ENCODE results near the gene MYOZ3. TPM values are rescaled to one million over a fixed set of nuclear protein-coding genes. Genes with fewer than 3 reads are reported as not detected.

Gene MYOZ3
- total RNA-seq, 1 donor from 2014 or later, result 2.2 TPM

- no peak for DNase-seq (ENCODE audit: low spot score)
Measured at GRCh38 chr5:150642991-150643710, 17.9 kb upstream of the MYOZ3 start.

DNA sequence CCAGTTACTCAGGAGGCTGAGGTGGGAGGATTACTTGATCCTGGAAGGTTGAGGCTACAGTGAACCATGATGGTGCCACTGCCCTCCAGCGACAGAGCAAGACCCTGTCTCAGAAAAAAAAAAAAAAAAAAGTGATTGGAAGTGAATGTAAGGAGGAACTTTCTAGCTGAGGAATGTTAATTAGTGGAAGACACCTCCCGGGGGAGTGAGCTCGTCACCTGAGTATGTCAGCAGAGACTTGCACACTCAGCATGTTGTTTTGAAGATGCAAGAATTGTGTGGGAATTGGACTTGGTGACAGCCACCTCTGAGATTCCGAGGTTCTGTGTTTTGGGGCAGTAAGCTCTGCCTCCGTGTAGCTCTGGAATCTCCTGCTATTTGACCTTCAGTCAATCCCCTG, 17.0 kb upstream of the MYOZ3 start:
- no peak for DNase-seq (ENCODE audit: low spot score)

GRCh38 chr5:150644514-150644913, 16.5 kb upstream of the MYOZ3 start:
- no peak for DNase-seq (ENCODE audit: low spot score)

- peak; percentile 66 for DNase-seq (ENCODE audit: low spot score)
Measured at GRCh38 chr5:150645070-150645700, 15.9 kb upstream of the MYOZ3 start.

DNA sequence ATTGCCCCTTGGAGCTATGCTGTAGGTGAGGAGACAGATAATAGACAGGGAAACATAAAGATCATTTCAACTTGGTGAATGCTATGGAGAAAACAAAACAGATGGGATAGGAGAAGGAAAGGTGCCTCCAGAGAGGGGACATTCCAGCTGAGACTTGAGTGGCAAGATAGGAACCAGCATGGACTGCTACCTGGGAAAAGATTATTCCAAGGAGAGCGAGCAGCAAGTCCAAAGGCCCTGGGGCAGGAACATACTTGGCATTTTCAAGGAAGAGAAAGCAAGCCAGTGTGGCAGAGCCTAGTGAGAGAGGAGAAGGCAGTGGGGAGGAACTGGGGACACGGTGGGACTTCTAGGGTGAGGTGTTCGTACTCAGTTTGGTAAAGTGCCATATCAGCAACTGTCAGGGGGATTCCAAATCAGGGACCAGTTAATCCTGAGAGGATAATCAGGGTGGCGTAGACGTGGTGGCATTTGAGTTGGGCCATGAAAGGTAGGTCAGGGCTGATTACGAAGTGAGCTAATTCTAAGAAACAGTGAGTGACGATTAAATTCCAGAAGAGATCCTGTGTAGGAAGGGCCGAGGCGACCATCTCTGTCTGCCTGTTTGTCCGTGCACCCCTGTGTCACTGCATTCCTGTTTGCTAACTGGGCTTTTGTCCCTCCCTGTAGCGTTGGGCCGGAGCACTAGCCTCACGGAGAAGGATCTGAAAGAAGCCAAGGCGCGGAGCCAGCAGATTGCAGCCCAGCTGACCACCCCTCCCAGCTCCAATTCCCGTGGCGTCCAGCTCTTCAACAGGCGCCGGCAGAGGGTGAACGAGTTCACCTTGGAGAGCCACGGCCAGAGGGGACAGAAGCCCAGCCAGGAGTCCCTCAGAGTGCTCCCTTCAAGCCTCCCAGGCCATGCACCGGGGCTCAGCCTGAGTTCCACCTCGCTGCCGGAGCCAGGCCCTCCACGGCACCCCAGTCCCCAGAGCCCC, 13.5 kb upstream of the MYOZ3 start:
- peak; percentile 46 for DNase-seq (ENCODE audit: low spot score)

DNA sequence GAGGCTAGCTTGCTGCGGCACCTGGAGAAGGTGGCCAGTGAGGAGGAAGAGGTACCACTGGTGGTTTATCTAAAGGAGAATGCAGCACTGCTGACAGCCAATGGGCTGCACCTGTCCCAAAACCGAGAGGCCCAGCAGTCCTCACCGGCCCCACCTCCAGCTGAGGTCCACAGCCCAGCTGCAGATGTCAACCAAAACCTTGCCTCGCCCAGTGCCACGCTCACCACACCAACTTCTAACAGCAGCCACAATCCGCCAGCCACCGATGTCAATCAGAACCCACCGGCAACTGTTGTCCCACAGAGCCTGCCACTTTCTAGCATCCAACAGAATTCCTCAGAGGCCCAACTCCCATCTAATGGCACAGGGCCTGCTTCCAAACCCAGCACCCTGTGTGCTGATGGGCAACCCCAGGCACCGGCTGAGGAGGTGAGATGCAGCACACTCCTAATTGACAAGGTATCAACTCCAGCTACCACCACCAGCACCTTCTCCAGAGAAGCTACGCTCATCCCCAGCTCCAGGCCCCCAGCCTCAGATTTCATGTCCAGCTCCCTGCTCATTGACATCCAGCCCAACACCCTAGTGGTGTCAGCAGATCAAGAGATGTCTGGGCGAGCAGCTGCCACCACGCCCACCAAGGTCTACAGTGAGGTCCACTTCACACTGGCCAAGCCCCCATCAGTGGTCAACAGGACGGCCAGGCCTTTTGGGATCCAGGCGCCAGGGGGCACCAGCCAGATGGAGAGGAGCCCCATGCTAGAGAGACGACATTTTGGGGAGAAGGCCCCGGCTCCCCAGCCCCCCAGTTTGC, 12.6 kb upstream of the MYOZ3 start:
- no peak for DNase-seq (ENCODE audit: low spot score)

DNA sequence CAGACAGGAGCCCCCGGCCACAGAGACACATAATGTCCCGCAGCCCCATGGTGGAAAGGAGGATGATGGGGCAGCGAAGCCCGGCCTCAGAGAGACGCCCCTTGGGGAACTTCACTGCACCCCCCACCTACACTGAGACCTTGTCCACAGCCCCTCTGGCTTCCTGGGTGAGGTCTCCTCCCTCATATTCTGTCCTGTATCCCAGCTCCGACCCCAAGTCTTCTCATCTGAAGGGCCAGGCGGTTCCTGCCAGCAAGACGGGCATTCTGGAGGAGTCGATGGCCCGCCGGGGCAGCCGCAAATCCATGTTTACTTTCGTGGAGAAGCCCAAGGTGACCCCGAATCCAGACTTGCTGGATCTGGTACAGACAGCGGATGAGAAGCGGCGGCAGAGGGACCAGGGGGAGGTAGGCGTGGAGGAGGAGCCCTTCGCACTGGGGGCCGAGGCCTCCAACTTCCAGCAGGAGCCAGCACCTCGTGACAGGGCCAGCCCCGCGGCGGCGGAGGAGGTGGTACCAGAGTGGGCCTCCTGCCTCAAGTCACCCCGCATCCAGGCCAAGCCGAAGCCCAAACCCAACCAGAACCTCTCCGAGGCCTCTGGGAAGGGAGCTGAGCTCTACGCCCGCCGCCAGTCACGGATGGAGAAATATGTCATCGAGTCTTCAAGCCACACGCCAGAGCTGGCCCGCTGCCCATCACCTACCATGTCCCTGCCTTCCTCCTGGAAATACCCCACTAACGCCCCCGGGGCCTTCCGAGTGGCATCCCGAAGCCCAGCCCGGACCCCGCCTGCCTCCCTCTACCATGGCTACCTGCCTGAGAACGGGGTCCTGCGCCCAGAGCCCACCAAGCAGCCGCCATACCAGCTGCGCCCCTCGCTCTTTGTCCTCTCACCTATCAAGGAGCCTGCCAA, 11.7 kb upstream of the MYOZ3 start:
- no peak for DNase-seq (ENCODE audit: low spot score)

DNA sequence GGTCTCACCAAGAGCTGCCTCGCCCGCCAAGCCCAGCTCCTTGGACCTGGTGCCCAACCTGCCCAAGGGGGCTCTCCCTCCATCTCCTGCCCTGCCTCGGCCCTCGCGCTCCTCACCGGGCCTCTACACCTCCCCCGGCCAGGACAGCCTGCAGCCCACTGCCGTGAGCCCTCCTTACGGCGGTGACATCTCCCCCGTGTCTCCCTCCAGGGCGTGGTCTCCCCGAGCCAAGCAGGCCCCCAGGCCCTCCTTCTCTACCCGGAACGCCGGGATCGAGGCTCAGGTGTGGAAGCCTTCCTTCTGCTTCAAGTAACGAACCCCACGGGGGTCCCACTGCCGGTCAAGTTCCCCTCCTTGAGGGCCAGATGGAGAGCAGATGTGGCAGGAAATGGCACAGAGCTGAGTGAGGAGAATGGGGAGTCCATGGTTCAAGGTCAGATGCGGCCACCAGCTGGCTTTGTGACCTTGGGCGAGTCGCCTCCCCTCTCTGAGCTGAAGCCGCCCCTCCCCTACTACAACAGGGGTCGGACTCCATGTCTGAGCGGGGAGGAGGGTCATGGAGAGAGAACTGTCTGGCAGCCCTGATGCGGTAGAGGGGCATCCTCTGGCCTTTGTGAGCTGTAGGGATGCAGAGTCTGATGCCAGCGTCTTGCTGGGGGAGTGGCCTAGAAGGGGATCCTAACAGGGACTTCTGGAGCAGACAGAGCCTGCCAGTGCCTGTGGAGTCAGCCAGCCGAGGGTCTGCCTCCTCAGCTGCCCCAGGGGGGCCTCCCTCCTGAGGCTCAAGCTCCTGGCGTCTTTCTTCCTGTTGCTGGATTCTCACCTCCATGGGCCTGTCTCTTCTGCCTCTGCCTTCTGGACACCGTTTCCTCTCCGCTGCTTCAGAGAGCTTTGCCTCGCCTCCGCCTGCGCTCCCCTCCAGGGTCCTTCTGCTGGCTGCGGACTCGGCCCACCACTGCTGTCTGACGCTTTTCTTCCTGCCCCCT, 10.7 kb upstream of the MYOZ3 start:
- no peak for DNase-seq (ENCODE audit: low spot score)

DNA sequence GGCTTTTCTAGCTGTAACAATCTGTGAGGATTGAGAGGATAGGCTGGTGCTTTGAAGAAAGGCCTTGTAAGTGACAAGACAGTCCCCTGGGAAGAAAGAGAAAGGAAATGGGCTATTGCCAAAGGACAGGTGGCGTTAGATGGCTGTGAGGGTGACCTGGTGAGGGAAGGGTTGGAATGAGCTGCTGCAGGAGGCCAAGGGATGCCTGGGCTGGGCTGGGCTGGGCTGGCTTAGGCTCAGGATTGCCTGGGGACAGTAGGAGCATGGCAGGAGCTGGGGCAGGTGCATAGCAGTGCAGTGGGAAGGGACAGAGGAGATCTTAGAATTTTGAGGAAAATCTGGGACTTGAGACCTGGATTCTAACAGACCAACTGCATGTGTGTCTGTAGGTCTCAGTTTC, 9.7 kb upstream of the MYOZ3 start:
- no peak for DNase-seq (ENCODE audit: low spot score)

DNA sequence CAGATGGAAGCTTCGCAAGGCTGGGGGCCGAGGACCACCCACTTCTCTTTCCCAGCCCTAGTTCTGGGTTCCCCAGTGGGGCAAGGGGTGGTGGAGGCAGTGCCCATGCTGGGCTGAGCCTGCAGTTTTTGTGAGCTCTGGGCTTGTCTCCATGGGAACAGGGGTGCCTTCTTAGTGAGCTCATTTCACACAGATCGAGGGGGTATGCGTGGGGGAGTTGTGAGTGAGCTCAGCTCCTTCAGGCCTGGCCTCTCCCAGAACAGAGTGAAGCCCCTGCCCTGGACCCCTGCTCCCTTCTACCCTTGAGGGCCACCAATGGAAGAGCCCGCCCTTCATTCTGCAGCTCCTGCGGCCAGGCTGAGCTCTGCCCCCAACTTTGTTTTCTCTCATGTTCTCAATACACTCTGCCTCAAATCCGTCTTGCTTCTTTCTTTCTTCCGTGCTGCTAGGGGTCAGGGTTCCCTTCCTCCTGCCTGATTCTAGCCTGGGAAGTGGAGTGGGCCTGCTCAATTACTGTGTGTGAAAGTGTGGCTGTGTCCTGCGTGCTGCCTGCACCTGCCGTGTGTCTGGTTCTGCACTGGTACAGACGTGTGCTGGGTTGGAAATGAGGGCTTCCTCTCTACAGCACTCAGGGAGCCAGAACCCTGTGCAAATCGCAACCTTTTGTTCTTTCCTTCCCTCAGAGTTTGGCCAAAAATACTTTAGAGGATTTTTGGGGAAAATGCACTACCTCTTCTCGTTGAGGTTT, 9.0 kb upstream of the MYOZ3 start:
- no peak for DNase-seq (ENCODE audit: low spot score)

DNA sequence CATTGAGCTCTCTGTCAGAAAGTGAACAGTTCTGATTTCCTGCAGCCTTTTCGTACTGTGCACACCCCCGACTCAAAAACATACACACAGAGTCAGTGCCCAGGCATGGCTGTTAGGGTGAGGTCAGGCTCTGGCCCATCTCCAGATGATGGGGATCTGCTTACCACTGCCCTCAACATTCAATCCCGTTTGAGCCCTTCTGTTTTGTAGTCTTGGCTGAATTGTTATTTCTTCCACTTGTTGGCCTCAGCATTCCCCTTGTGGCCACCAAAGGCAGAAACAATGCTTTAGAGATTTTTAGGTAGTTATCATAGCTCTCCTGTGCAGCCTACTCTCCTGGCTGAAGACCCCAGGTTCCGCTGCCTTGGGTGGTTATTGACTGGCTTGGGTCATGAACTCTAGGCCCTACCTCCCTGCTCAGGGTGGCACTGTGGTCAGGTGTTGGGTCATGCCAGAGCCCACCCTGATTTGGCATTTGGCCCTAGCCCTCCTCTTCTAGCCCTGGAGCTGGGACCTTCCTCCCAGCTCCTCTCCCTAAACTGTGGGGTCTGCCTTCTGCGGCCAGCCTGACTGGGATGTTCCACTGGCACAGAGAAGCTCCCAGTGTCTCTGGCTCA, 7.8 kb upstream of the MYOZ3 start:
- DNase-seq (ENCODE audit: low spot score), result no peak

DNA sequence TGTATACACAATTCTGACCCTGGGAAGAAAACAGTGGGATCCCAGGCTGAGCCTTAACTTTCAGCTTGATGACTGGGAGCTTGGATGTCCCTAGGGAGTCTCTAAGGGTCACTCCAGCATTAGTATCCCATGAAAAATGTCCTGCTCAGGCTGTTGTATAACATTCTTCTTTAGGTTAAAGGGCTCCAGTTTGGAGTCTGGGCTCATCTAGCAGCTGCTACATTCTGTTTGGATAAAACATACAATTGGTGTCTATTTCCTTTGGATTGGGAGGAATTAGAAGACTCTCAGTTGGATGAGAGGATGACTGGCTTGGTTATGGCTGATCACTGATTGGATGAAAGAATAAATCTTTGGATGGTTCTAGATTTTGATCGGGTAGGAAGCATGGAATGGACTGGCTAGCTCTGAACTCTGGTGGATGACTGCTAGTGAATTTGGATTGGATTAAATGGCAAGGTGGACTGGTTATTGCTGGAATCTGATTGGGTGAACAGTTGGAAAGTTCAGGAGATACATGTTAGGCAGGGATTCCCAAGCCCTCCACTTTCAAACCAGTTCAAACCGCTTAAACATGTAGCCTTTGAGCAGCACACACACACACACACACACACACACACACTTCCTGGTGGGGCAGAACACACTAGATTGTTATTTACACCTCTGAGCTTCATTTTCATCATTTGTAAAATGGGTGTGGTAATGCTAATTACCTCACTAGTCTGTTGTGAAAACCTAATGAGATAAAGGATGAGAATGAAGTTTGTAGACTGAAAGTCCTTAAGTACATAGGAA, 7.1 kb upstream of the MYOZ3 start:
- no peak for DNase-seq (ENCODE audit: low spot score)

DNA sequence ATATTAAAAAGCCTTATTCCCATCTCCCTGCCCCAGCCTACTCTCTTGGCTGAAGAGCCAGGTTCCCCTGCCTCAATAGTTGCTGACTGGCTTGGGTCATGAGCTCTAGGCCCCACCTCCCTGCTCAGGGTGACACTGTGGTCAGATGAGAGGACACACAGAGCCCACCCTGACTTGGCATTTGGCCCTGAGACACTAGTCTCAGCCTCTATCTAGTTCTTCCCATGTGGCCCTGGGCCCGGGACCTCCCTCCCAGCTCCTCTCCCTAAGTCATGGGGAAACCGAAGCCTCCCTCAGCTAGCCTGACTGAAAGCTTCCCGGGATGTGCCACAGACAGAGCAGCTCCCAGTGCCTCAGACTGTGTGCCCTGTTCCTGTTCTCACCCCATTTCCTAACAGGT, 5.8 kb upstream of the MYOZ3 start:
- no peak for DNase-seq (ENCODE audit: low spot score)

GRCh38 chr5:150656191-150657132, 4.6 kb upstream of the MYOZ3 start:
- DNase-seq (ENCODE audit: low spot score), result peak; percentile 77

- DNase-seq (ENCODE audit: low spot score), result no peak
Measured at GRCh38 chr5:150658121-150658520, 2.9 kb upstream of the MYOZ3 start.

GRCh38 chr5:150658699-150659265, 2.3 kb upstream of the MYOZ3 start:
- DNase-seq (ENCODE audit: low spot score), result no peak

Measured in mucosa of gallbladder (tissue), 1 donor.